Measurements from ENCODE around the gene ZNF362. TPM values are rescaled to one million over a fixed set of nuclear protein-coding genes. Genes with fewer than 3 reads are reported as not detected.
A peak's percentile ranks its signal among the peaks of the same experiment; 100 is the strongest.

ZNF362 gene
- total RNA-seq, 1 donor = 13.4 TPM

- Histone ChIP-seq H3K4me2 (ENCODE audit: insufficient read depth, low read length) (no peak overlapping the region), H3K79me2 (ENCODE audit: insufficient read depth, low read length) (peaks cover 15% of the 10 kb centered on the region), H2AFZ (ENCODE audit: low read length) (no peak overlapping the region), H3K27me3 (ENCODE audit: insufficient read depth, low read length) (no peaks in the 10 kb centered on the region), H3K4me3 (ENCODE audit: insufficient read depth, low read length) (no peak overlapping the region), H3K36me3 (ENCODE audit: insufficient read depth, low read length) (peaks cover 73% of the 10 kb centered on the region), H3K27ac (ENCODE audit: low read depth, low read length) (no peak overlapping the region), H4K20me1 (ENCODE audit: insufficient read depth, low read length) (peaks cover 59% of the 10 kb centered on the region), H3K4me1 (ENCODE audit: insufficient read depth, low read length) (peaks cover 17% of the 10 kb centered on the region), H3K9me3 (ENCODE audit: low read depth, low read length) (no peaks in the 10 kb centered on the region)
- TF ChIP-seq CTCF (IDR thresholded peaks at IDR 0.05; ENCODE audit: extremely low read depth, low read depth, low read length) = no peak
- peak; percentile 11 for DNase-seq (ENCODE audit: insufficient read length, low spot score, missing footprints)
These were observed 67.6 kb downstream of the ZNF362 start for GRCh38 chr1:33323663-33324477.

DNA sequence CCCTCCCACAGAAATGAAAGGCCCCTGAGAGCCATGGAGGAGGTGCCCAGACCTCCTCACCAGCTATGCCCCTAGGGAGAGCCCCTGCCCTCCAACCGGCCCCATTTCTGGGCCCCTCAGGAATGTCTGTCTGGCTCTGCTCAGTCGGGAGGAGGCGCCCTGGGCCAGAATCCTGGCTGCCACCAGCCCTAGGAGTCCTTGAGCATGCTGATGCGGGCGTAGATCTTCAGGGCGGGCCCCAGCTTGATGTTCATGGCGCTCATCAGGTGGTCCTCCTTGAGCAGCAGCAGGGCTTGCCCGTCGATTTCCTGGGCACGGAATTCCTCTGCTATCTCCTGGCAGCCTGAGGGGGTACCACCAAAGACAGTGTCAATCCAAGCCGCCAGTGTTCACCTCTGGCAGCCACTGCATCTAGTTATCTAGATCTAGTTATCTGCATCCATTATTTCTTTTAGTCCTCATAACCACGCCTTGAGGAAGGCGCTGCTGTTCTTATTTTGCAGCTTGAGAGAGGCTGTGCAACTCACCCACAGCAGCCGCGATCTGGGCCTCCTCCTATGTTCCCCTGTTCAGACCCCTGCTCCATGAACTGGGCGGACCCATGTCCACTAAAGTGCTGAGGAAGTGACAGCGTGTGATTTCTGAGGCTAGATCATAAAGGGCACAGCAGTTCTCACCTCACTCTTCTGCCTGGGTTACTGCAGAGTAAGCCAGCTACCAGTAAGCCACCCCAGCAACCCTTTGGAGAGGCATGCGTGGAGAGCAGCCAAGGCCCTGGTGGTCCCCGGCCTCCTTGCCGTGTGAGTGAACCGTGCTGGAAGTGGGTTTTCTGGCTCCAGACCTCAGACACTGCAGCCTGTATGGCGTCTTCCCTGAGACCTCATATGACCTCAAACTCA lies 68.6 kb downstream of the ZNF362 start:
- Histone ChIP-seq H3K9me3 (ENCODE audit: low read depth, low read length) (no peaks in the 10 kb centered on the region), H3K27ac (ENCODE audit: low read depth, low read length) (no peak overlapping the region)
- peak; percentile 17 for DNase-seq (ENCODE audit: insufficient read length, low spot score, missing footprints)

GRCh38 chr1:33326785-33327184 lies 70.5 kb downstream of the ZNF362 start:
- no peaks in the 10 kb centered on the region for H3K9me3 ChIP-seq (ENCODE audit: low read depth, low read length)
- peak overlapping the region; percentile 76 for H3K27ac ChIP-seq (ENCODE audit: low read depth, low read length)
- no peak overlapping the region for H2AFZ ChIP-seq (ENCODE audit: low read length)
- H3K27me3 ChIP-seq (ENCODE audit: insufficient read depth, low read length) = no peaks in the 10 kb centered on the region
- H3K4me2 ChIP-seq (ENCODE audit: insufficient read depth, low read length) = no peak overlapping the region
- H4K20me1 ChIP-seq (ENCODE audit: insufficient read depth, low read length) = peaks cover 73% of the 10 kb centered on the region
- no peak for TF ChIP-seq CTCF (IDR thresholded peaks at IDR 0.05; ENCODE audit: extremely low read depth, low read depth, low read length)
- DNase-seq (ENCODE audit: insufficient read length, low spot score, missing footprints) = peak; percentile 3
- no peak overlapping the region for H3K4me3 ChIP-seq (ENCODE audit: insufficient read depth, low read length)
- peaks cover 25% of the 10 kb centered on the region for H3K4me1 ChIP-seq (ENCODE audit: insufficient read depth, low read length)
- peaks cover 43% of the 10 kb centered on the region for H3K79me2 ChIP-seq (ENCODE audit: insufficient read depth, low read length)
- H3K36me3 ChIP-seq (ENCODE audit: insufficient read depth, low read length) = peaks cover 98% of the 10 kb centered on the region

More for the DNA sequence above, 68.6 kb downstream of the ZNF362 start:
- H3K36me3 ChIP-seq (ENCODE audit: insufficient read depth, low read length) = peaks cover 83% of the 10 kb centered on the region
- peaks cover 24% of the 10 kb centered on the region for H3K79me2 ChIP-seq (ENCODE audit: insufficient read depth, low read length)
- H2AFZ ChIP-seq (ENCODE audit: low read length) = no peak overlapping the region
- H3K4me2 ChIP-seq (ENCODE audit: insufficient read depth, low read length) = no peak overlapping the region
- peaks cover 18% of the 10 kb centered on the region for H3K4me1 ChIP-seq (ENCODE audit: insufficient read depth, low read length)
- H3K4me3 ChIP-seq (ENCODE audit: insufficient read depth, low read length) = no peak overlapping the region
- no peak for TF ChIP-seq CTCF (IDR thresholded peaks at IDR 0.05; ENCODE audit: extremely low read depth, low read depth, low read length)
- H3K27me3 ChIP-seq (ENCODE audit: insufficient read depth, low read length) = no peaks in the 10 kb centered on the region
- peaks cover 65% of the 10 kb centered on the region for H4K20me1 ChIP-seq (ENCODE audit: insufficient read depth, low read length)

Data from osteoblast (primary cell).